ENCODE data around the gene GPN3. TPM values are rescaled to one million over a fixed set of nuclear protein-coding genes. Genes with fewer than 3 reads are reported as not detected.

GPN3 gene
- total and polyA plus RNA-seq, 2 donors (not counting 1 experiment from before 2014, with no cell fraction given), result 6.7 to 13.4 TPM

- Mint-ChIP-seq H3K9me3 (ENCODE audit: insufficient read depth) (no peaks in the 10 kb centered on the region), H3K4me3 (peak within 1 kb of the TSS; percentile 99), H3K4me1 (peaks cover 34% of the 10 kb centered on the region), H3K27me3 (peaks cover 1% of the 10 kb centered on the region), H3K27ac (peak within 1 kb of the TSS; percentile 99)
- H3K36me3 ChIP-seq (replicated peaks in 1 of 2; ENCODE audit: control extremely low read depth in 1 of 2, control insufficient read depth in 1 of 2, extremely low read depth in 1 of 2, insufficient read depth in 2 of 2, low read length in 1 of 2), result peaks cover 0 to 2% of the 10 kb centered on the region in 2 experiments
- H4K20me1 ChIP-seq (ENCODE audit: control insufficient read depth, insufficient read depth, low read length, poor library complexity, severe bottlenecking), result peaks cover 4% of the 10 kb centered on the region
- H3K27ac ChIP-seq (ENCODE audit: low read length in 2 of 2), result peak within 1 kb of the TSS; percentile 83 to 89
- POLR2A ChIA-PET, result no interaction called here
- under 1% methylated on average over 49 of the region's 62 CpGs for WGBS (ENCODE audit: insufficient coverage)
- no peak for TF ChIP-seq EZH2 (IDR thresholded peaks at IDR 0.05; ENCODE audit: borderline replicate concordance, insufficient read depth, low read depth, low read length, poor library complexity, severe bottlenecking)
- no peak for TF ChIP-seq CTCF (IDR thresholded peaks at IDR 0.05)
- H3K9ac ChIP-seq (ENCODE audit: low read length), result peak within 1 kb of the TSS; percentile 93
- DNase-seq (peak; percentile 92), ATAC-seq (ENCODE audit: low read depth) (peak; percentile 93)
- H3K79me2 ChIP-seq (ENCODE audit: control insufficient read depth, insufficient read depth, low read length), result peaks cover 46% of the 10 kb centered on the region
- CTCF ChIA-PET, result interaction anchor here (2.9 kb wide), 1 partner anchor 28 kb away, joined by 12 read pairs; no protein-coding TSS in a partner anchor
- no peaks in the 10 kb centered on the region for H3K9me3 ChIP-seq (ENCODE audit: control extremely low read depth in 1 of 3, control insufficient read depth in 2 of 3, insufficient read depth in 1 of 3, low read length in 2 of 3)
- peaks cover 13 to 18% of the 10 kb centered on the region in 2 donors for H3K4me1 ChIP-seq (ENCODE audit: control insufficient read depth in 2 of 2, insufficient read depth in 2 of 2, low read length in 2 of 2)
- intact Hi-C loops (cut with micrococcal nuclease), result loop anchor here (1.0 to 10.0 kb wide), 5 partner anchors 28 to 1439 kb away; partner anchors contain the start of genes ATP2A2, FAM222A, IFT81 and MAPKAPK5
- H2AFZ ChIP-seq (ENCODE audit: insufficient read depth, low read depth, low read length, poor library complexity, severe bottlenecking), result peak within 1 kb of the TSS; percentile 99
- H3K4me2 ChIP-seq (replicated peaks; ENCODE audit: low read depth, low read length, poor library complexity, severe bottlenecking), result peak within 1 kb of the TSS; percentile 88
- peak within 1 kb of the TSS; percentile 85 to 100 (median 98) for H3K4me3 ChIP-seq (ENCODE audit: control extremely low read depth in 1 of 5, extremely low read depth in 1 of 5, insufficient read depth in 1 of 5, low read depth in 2 of 5, low read length in 4 of 5)
- no peaks in the 10 kb centered on the region for H3K27me3 ChIP-seq (replicated peaks in 1 of 4; ENCODE audit: control extremely low read depth in 1 of 4, control insufficient read depth in 3 of 4, insufficient read depth in 4 of 4, low read length in 3 of 4)
Observed at GRCh38 chr12:110403146-110403975, 64.7 kb downstream of the GPN3 start, which contains the start of gene ANAPC7. TSS of gene ANAPC7 (minus strand) at chr12:110403708. CDS start at chr12:110403627, 81 bp downstream.

Small RNA genes within 50 kb of the gene (small RNA-seq; reads per million reads assigned to genes)
- not detected for gene RF00278 (ENCODE audit: insufficient read length, low read depth, low replicate concordance)

Other genes starting within 250 kb of the GPN3 start
- gene ATP2A2, start 187.0 kb downstream of the GPN3 start, total RNA-seq, result 68.2 and 73.1 TPM in 2 replicates
- gene ATP2A2, start 187.0 kb downstream of the GPN3 start, polyA plus RNA-seq, result 35.3 and 52.1 TPM in 2 replicates
- 68.4 and 68.8 TPM in 2 replicates for gene ANAPC7, start 64.5 kb downstream of the GPN3 start, total RNA-seq
- 56.9 and 60.1 TPM in 2 replicates for gene ANAPC7, start 64.5 kb downstream of the GPN3 start, polyA plus RNA-seq
- 360 and 374 TPM in 2 replicates for gene ARPC3, start 17.9 kb downstream of the GPN3 start, total RNA-seq
- gene ARPC3, start 17.9 kb downstream of the GPN3 start, polyA plus RNA-seq, result 121 and 197 TPM in 2 replicates
- 15.4 and 15.7 TPM in 2 replicates for gene FAM216A, start 588 bp upstream of the GPN3 start, total RNA-seq
- 19.7 and 25.2 TPM in 2 replicates for gene FAM216A, start 588 bp upstream of the GPN3 start, polyA plus RNA-seq
- 117 and 118 TPM in 2 replicates for gene VPS29, start 33.9 kb upstream of the GPN3 start, total RNA-seq
- gene VPS29, start 33.9 kb upstream of the GPN3 start, polyA plus RNA-seq, result 104 and 115 TPM in 2 replicates
- 1.5 and 1.7 TPM in 2 replicates for gene RAD9B, start 34.1 kb upstream of the GPN3 start, total RNA-seq
- gene RAD9B, start 34.1 kb upstream of the GPN3 start, polyA plus RNA-seq, result 0.59 and 0.75 TPM in 2 replicates
- gene PPTC7, start 115.1 kb upstream of the GPN3 start, total RNA-seq, result 44.9 and 45.6 TPM in 2 replicates
- gene PPTC7, start 115.1 kb upstream of the GPN3 start, polyA plus RNA-seq, result 20.7 and 48.9 TPM in 2 replicates
- 69.8 and 74.5 TPM in 2 replicates for gene TCTN1, start 145.9 kb upstream of the GPN3 start, total RNA-seq
- gene TCTN1, start 145.9 kb upstream of the GPN3 start, polyA plus RNA-seq, result 49.1 and 76.9 TPM in 2 replicates
- 216 and 228 TPM in 2 replicates for gene HVCN1, start 220.9 kb upstream of the GPN3 start, total RNA-seq
- 422 and 658 TPM in 2 replicates for gene HVCN1, start 220.9 kb upstream of the GPN3 start, polyA plus RNA-seq